ENCODE data around the gene CYB5D1.

- no peak for TF ChIP-seq POLR2A (IDR thresholded peaks at IDR 0.05; ENCODE audit: low read depth, low read length)
- no peak for TF ChIP-seq POLR2AphosphoS5 (IDR thresholded peaks at IDR 0.05; ENCODE audit: low read depth, low read length)
- TF ChIP-seq TAF1 (IDR thresholded peaks at IDR 0.05; ENCODE audit: borderline replicate concordance, low read depth, low read length) = no peak
Measured at GRCh38 chr17:7845359-7846062, 12.3 kb upstream of the CYB5D1 start.

Measured in GM12892 (cell line).